Fibroblast of peridontal ligament (primary cell): ENCODE measurements around the gene SPDYE17.
"Not testable (repeated sequence)": the region's sequence is repeated elsewhere in the genome, so short reads cannot be mapped to it uniquely, and the experiment has no call there.

ENCODE experiments used
- DNase-seq: peaks from one replicate; pipeline ENCODE4 v3.0.0-alpha.2; 2010; ENCODE audit errors: extremely low read depth

The SPDYE17 gene

DNA sequence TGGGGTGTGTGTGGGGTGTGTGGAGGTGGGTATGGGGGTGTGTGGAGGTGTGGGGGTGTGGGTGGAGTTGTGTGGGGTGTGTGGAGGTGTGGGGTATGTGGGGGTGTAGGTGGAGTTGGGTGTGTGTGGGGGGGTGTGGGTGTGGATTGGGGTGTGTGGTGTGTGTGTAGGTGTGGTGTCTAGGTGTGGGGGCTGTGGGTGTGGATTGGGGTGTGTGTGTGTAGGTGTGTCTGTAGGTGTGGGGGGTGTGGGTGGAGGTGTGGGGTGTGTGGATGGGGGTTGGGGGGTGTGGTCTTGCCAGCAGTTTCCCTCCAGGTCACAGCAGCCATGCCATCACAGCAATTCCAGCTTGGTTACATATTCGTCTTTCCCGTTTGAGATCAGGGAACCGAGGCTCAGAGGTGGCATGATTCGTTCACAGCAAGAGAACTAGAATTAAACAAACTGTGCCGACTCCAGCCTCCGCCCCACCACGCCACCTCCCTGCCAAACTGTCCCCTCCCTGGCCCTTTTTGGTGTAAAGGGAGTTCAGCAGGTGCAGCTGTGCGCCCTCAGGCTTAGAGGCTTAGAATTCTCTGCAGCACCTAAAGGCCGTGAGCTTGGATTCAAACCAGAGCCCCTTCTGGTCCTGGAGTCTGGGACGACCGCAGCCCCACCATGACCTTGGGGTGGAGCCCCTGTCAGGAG lies 33.3 kb downstream of the SPDYE17 start:
- not testable (repeated sequence) for DNase-seq

GRCh38 chr7:76998285-76998589 lies 33.9 kb downstream of the SPDYE17 start:
- no peak for DNase-seq

GRCh38 chr7:76997381-76998284 lies 34.5 kb downstream of the SPDYE17 start:
- DNase-seq: no peak

- not testable (repeated sequence) for DNase-seq
Measured at GRCh38 chr7:76996932-76997331, 35.2 kb downstream of the SPDYE17 start.

DNA sequence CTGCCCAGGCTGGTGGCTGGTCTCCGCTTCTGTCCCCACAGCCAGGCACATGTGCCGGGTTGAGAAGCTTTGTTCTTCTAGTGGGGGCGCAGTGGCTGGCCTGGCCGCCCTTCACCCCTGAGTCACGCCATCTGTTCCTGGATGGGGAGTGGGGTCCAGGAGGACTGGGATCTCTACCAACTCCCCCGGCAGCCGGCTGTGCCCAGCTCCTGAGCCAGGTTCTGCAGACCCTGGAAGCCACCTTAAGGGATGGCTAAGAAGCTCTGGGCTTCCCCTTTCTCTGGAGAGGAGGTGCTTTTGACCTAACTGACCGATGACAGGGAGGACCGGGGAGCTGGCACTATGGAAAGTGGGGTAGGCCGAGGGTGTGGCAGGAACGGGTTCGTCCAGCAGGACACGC lies 37.9 kb downstream of the SPDYE17 start:
- DNase-seq: not testable (repeated sequence)

GRCh38 chr7:76993831-76994230 lies 38.3 kb downstream of the SPDYE17 start:
- DNase-seq: not testable (repeated sequence)

GRCh38 chr7:76992871-76993270 lies 39.3 kb downstream of the SPDYE17 start:
- DNase-seq: not testable (repeated sequence)

GRCh38 chr7:76992204-76992603 lies 40.0 kb downstream of the SPDYE17 start:
- not testable (repeated sequence) for DNase-seq

GRCh38 chr7:76990202-76990601 lies 42.0 kb downstream of the SPDYE17 start:
- DNase-seq: not testable (repeated sequence)

DNA sequence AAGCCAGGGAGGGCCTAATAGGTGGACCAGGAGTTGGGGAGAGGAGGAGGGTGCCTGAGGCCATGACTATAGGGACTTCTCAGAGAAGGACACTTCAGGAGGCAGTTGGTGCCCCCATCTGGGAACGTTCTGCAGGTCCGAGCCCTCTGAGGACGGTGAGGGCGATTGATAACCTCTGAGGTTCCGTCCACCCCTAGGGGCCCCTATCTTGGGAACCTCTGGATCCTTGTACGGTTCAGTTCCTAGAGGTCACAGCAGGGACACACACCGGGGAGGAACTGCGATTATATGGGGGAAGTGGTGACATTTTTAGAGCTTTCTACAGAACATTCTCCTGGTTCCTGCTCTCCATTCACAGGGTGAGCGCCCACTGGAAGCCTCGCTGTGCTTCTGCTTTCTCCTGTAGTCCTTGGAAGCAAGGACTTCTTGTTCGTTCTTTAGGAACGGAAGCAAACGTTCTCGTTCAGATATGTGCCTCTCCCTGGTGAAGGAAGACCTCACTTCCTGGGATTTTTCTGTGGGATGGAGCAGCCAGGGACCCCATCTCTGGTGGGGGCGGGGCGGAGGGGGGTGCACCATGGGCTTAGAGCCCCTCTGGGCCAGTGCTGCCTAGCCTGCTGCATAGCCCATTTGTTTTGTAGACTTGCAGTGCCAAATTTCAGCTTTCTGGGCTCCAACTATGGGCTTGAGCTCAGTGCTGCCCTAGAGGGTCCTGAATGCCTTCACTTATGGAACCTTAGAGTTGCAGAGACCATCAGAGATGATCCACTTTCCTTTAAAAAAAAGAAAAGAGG lies 46.0 kb downstream of the SPDYE17 start:
- not testable (repeated sequence) for DNase-seq

GRCh38 chr7:76984784-76985136 lies 47.4 kb downstream of the SPDYE17 start:
- not testable (repeated sequence) for DNase-seq

GRCh38 chr7:76983937-76984783 lies 48.0 kb downstream of the SPDYE17 start:
- DNase-seq: not testable (repeated sequence)

- DNase-seq: not testable (repeated sequence)
Measured at GRCh38 chr7:76983333-76983732, 48.8 kb downstream of the SPDYE17 start.

DNA sequence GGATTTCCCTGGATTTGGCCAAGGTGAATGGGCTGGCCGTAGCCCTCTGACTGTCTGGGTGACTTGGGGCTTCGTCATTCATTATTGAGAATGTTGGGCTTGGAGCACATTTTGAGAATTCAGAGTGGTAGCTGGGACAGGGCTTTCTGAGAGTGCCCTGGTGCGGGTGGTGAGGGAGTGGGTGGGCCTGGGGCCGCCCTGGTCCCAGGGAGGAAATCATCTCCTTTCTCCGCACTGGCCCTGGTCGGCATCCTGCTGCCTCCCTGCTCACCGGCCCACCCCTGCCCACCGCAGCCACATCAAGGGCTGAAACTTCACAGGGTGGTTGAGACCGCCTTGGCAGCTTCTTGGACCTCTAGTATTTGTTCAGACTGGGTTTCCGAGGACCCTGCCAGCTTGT lies 49.7 kb downstream of the SPDYE17 start:
- DNase-seq: not testable (repeated sequence)

GRCh38 chr7:76981187-76981970 lies 50.8 kb downstream of the SPDYE17 start:
- not testable (repeated sequence) for DNase-seq

- not testable (repeated sequence) for DNase-seq
Measured at GRCh38 chr7:76980576-76980975, 51.6 kb downstream of the SPDYE17 start.

DNA sequence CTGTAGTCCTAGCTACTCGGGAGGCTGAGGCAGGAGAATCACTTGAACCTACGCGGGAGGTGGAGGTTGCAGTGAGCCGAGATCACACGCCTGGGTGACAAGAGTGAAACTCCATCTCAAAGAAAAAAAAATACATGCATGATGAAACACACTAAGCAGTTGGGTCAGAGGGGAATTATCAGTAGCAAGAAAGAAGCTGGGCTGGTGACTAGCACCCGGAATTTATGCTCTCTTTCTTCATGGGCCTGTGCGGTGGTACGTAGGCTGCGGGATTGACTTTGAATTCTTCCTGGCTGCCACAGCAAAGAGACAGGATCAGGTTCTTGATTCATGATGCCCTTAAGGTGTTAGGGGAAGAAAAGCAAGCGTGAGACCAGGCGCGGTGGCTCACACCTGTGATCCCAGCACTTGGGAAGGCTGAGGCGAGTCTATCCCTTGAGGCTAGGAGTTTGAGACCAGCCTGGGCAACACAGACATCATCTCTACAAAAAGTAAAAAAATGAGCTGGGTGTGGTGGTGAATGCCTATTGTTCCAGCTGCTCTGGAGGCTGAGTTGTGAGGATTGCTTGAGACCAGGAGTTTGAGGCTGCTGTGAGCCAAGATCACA lies 54.3 kb downstream of the SPDYE17 start:
- DNase-seq: not testable (repeated sequence)

GRCh38 chr7:76974793-76975579 lies 57.2 kb downstream of the SPDYE17 start:
- DNase-seq: not testable (repeated sequence)

GRCh38 chr7:76974336-76974735 lies 57.8 kb downstream of the SPDYE17 start:
- not testable (repeated sequence) for DNase-seq
